DND-41 (cell line): ENCODE data around the gene CSRP2.

ENCODE experiments used
- ATAC-seq: fragments of 200-7000 bp; cut with Tn5 transposase; 3 replicates; pipeline ENCODE4 v1.9.1; 2021; ENCODE audit warnings: low read depth; ENCODE audit not compliant: insufficient read depth
- DNase-seq: peaks from one replicate; pipeline ENCODE4 v3.0.0-alpha.2; 2020
- H2AFZ ChIP-seq: 2 replicates; pipeline ENCODE4 v1.6.0; 2012; ENCODE audit warnings: low read depth, low read length
- H3K27ac ChIP-seq: 2 replicates; pipeline ENCODE4 v1.5.1; 2012; ENCODE audit warnings: low read length, inconsistent platforms
- H3K27me3 ChIP-seq: fragments of 200-600 bp; sonication (generic); 2 replicates; pipeline ENCODE4 v1.6.0; 2012; ENCODE audit warnings: low read length, mild to moderate bottlenecking, inconsistent platforms; ENCODE audit not compliant: insufficient read depth, poor library complexity
- H3K36me3 ChIP-seq: 2 replicates; pipeline ENCODE4 v1.5.1; 2012; ENCODE audit warnings: low read length, inconsistent platforms; ENCODE audit not compliant: insufficient read depth
- H3K4me1 ChIP-seq: 2 replicates; pipeline ENCODE4 v1.5.1; 2012; ENCODE audit warnings: mild to moderate bottlenecking, low read length; ENCODE audit not compliant: insufficient read depth
- H3K4me2 ChIP-seq: 2 replicates; pipeline ENCODE4 v1.6.0; 2012; ENCODE audit warnings: mild to moderate bottlenecking, moderate library complexity, low read length, inconsistent platforms; ENCODE audit not compliant: insufficient read depth
- H3K4me3 ChIP-seq, 2 experiments: fragments of 200-600 bp in 1 of 2; shearing (Covaris generic) in 1 of 2; 2 replicates each; pipeline ENCODE4 v1.5.1; 2012 to 2016; ENCODE audit warnings: inconsistent platforms in 2 of 2, low read length in 2 of 2, mild to moderate bottlenecking in 2 of 2, low read depth in 1 of 2, moderate library complexity in 1 of 2
- H3K79me2 ChIP-seq: 2 replicates; pipeline ENCODE4 v1.6.0; 2012; ENCODE audit warnings: low read length, inconsistent platforms; ENCODE audit not compliant: insufficient read depth
- H3K9ac ChIP-seq: 2 replicates; pipeline ENCODE4 v1.6.0; 2012; ENCODE audit warnings: low read depth, mild to moderate bottlenecking, inconsistent platforms, low read length, moderate library complexity
- H3K9me3 ChIP-seq: 2 replicates; pipeline ENCODE4 v1.5.1; 2012; ENCODE audit warnings: low read length, moderate library complexity, mild to moderate bottlenecking, inconsistent platforms; ENCODE audit not compliant: insufficient read depth, severe bottlenecking
- H4K20me1 ChIP-seq: 2 replicates; pipeline ENCODE4 v1.6.0; 2012; ENCODE audit warnings: low read length; ENCODE audit not compliant: insufficient read depth
- EZH2 ChIP-seq: IDR thresholded peaks from 3 replicates; pipeline ENCODE4 v1.6.1; 2012; ENCODE audit warnings: borderline replicate concordance, low read depth, mild to moderate bottlenecking, moderate library complexity, low read length, inconsistent platforms; ENCODE audit not compliant: severe bottlenecking
- TF ChIP-seq, protein P1 (sequence below): IDR thresholded peaks from 2 replicates; pipeline ENCODE4 v1.5.1; 2012; ENCODE audit warnings: borderline replicate concordance, low read length, moderate library complexity, mild to moderate bottlenecking; ENCODE audit not compliant: poor library complexity, severe bottlenecking; ENCODE audit errors: extremely low read depth

CSRP2 gene

GRCh38 chr12:76883151-76883550, 4.3 kb upstream of the CSRP2 start:
- Histone ChIP-seq H3K4me3 (no peak overlapping the region), H3K79me2 (no peaks in the 10 kb centered on the region), H3K9ac (no peak overlapping the region), H3K36me3 (no peaks in the 10 kb centered on the region), H3K27ac (no peak overlapping the region), H3K4me2 (no peak overlapping the region), H3K27me3 (peaks cover 2% of the 10 kb centered on the region), H3K9me3 (no peaks in the 10 kb centered on the region), H2AFZ (no peak overlapping the region), H3K4me1 (no peaks in the 10 kb centered on the region), H4K20me1 (no peaks in the 10 kb centered on the region)
- ATAC-seq (no peak), DNase-seq (no peak)
- no peak for TF ChIP-seq EZH2
- TF ChIP-seq, protein P1, sequence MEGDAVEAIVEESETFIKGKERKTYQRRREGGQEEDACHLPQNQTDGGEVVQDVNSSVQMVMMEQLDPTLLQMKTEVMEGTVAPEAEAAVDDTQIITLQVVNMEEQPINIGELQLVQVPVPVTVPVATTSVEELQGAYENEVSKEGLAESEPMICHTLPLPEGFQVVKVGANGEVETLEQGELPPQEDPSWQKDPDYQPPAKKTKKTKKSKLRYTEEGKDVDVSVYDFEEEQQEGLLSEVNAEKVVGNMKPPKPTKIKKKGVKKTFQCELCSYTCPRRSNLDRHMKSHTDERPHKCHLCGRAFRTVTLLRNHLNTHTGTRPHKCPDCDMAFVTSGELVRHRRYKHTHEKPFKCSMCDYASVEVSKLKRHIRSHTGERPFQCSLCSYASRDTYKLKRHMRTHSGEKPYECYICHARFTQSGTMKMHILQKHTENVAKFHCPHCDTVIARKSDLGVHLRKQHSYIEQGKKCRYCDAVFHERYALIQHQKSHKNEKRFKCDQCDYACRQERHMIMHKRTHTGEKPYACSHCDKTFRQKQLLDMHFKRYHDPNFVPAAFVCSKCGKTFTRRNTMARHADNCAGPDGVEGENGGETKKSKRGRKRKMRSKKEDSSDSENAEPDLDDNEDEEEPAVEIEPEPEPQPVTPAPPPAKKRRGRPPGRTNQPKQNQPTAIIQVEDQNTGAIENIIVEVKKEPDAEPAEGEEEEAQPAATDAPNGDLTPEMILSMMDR = no peak

DNA sequence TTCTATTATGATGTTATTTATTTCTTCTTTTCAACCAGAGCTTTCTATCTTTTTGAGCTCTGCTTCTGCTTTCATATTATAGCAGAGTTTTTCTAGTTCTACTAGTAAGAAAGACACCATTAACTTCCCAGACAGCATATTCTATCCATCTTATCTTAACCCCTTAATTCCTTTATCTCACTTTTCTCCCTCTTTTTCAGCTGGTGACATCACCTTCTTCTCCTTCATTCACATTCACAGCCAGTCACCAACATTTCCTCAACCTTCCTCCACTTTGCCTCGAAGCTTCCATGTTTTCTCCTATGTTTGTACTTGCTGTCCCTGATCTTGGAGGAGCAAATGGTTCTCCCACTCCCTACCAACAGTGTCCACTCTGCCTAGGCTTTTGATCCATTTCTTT, 3.5 kb upstream of the CSRP2 start:
- H3K4me3 ChIP-seq = no peak overlapping the region
- TF ChIP-seq EZH2 = no peak
- TF ChIP-seq, protein P1 = no peak
- no peak overlapping the region for H2AFZ ChIP-seq
- no peaks in the 10 kb centered on the region for H3K4me1 ChIP-seq
- H3K9me3 ChIP-seq = no peaks in the 10 kb centered on the region
- no peaks in the 10 kb centered on the region for H3K36me3 ChIP-seq
- H3K4me2 ChIP-seq = no peak overlapping the region
- no peak for ATAC-seq
- H4K20me1 ChIP-seq = no peaks in the 10 kb centered on the region
- DNase-seq = no peak
- peaks cover 2% of the 10 kb centered on the region for H3K27me3 ChIP-seq
- H3K9ac ChIP-seq = no peak overlapping the region
- no peaks in the 10 kb centered on the region for H3K79me2 ChIP-seq
- no peak overlapping the region for H3K27ac ChIP-seq

- H3K9ac ChIP-seq = no peak overlapping the region
- no peaks in the 10 kb centered on the region for H3K9me3 ChIP-seq
- H3K79me2 ChIP-seq = no peaks in the 10 kb centered on the region
- no peak for TF ChIP-seq EZH2
- TF ChIP-seq, protein P1 = no peak
- H3K4me3 ChIP-seq = no peak overlapping the region
- H3K4me1 ChIP-seq = no peaks in the 10 kb centered on the region
- no peak overlapping the region for H3K27ac ChIP-seq
- no peaks in the 10 kb centered on the region for H3K36me3 ChIP-seq
- DNase-seq = no peak
- no peak overlapping the region for H3K4me2 ChIP-seq
- H2AFZ ChIP-seq = no peak overlapping the region
- no peaks in the 10 kb centered on the region for H4K20me1 ChIP-seq
- H3K27me3 ChIP-seq = peaks cover 2% of the 10 kb centered on the region
- no peak for ATAC-seq
Observed at GRCh38 chr12:76881142-76881541, 2.3 kb upstream of the CSRP2 start.

DNA sequence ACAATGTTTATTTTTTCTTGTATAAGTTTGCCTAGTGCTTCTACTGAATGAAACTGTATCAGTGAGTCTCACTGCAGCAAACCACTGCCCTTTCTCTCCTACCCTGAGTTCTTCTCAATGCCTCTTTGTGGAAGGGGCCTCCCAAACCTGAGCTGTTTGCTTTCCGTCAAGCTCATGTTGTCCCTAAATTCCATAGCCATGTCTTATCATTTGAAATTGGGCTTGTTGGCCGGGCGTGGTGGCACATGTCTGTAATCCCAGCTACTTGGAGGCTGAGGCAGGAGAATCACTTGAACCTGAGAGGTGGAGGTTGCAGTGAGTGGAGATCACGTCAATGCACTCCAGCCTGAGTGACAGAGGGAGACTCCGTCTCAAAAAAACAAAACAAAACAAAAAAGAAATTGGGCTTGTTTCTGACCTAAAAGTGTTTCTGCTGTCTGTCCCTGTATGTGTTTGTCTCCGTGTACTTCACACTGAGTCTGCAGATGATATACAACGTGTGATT, 1.8 kb upstream of the CSRP2 start:
- Histone ChIP-seq H3K27me3 (peaks cover 2% of the 10 kb centered on the region), H3K9me3 (no peaks in the 10 kb centered on the region), H3K9ac (no peak overlapping the region), H3K4me1 (no peaks in the 10 kb centered on the region), H3K4me2 (no peak overlapping the region), H3K36me3 (no peaks in the 10 kb centered on the region), H3K27ac (no peak overlapping the region), H3K4me3 (no peak overlapping the region), H4K20me1 (no peaks in the 10 kb centered on the region), H3K79me2 (no peaks in the 10 kb centered on the region), H2AFZ (no peak overlapping the region)
- DNase-seq = no peak
- ATAC-seq = no peak
- no peak for TF ChIP-seq EZH2
- TF ChIP-seq, protein P1 = no peak
